GM18907 (cell line): ENCODE results near the gene SYT1.

Source experiments
- ATAC-seq: cut with Tn5 transposase; IDR thresholded peaks from one replicate; pipeline ENCODE4 v1.9.1; 2021; ENCODE audit warnings: mild to moderate bottlenecking, moderate library complexity; ENCODE audit not compliant: unreplicated experiment

SYT1 gene

GRCh38 chr12:78888568-78888967 is 24.0 kb downstream of the SYT1 start:
- peak; percentile 94 for ATAC-seq

DNA sequence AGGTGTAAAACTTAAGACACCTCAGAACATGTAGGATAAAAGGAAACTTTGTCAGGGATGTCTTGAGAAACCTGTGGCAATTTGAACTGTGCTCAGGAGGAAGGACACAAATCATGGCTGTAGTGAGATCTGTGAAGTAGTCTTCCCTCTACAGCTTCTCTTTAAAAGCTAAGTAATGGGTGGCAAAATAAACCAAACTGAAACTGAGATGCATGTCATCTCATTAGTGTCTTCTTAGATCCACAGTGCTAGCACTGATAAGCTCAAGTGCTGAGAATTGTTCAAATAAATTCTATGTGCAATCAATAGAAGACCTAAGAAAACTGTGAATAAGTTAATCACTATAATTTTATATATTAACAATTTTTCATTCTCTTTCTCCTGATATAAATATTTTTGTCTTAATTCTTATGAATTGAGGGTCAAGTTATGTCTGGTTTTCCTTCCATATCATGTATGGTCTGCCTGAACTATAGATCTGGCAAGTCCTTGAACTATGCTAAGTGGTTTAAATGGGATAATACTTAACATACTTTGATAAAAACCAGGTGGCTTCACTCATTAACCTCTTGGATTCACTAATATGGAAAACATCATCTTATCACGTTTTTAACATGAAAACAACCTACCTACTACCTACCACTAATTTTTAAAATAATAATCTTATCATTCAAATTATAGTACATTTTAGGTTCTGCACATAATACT is 27.2 kb downstream of the SYT1 start:
- no peak for ATAC-seq

DNA sequence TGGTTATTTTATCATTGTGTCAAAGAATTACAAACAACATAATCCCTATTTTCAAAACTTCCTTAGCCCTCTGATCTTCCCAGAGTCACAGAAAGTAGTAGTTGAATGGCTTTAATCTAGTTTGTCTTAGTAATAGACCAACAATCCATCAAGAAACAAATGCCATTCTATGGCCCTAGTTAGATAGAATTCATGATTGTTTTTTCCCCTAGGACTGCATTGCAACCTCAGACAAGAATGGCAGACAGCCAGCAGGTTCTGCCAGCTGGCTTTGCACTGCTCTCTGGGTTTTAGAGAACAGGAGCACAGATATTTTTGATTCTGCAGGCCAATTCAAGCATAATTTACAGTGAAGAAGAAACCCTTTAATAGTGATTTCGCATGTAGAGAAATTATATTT is 33.8 kb downstream of the SYT1 start:
- ATAC-seq, result no peak

DNA sequence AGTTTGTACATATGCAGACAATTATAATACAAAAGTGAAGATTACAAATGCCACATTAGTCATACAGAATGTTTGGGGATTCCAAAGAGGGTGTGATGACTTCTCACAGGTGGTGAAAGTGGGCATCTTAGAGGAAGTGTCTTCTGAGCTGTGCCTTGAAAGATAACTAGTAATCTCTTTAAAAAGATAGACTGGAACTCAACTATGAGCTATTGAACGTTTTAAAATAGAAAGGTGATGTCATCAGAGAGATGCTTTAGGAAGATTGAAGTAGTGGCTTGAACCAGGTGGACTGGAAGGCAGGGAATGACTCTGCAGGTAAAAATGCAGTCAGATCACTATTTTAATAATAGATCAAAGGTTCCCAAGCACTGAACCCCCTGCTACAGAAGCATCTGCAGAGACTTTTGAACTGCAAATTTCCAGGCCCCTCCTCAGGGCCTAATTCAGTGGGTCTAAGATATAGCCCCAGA is 50.3 kb downstream of the SYT1 start:
- no peak for ATAC-seq

DNA sequence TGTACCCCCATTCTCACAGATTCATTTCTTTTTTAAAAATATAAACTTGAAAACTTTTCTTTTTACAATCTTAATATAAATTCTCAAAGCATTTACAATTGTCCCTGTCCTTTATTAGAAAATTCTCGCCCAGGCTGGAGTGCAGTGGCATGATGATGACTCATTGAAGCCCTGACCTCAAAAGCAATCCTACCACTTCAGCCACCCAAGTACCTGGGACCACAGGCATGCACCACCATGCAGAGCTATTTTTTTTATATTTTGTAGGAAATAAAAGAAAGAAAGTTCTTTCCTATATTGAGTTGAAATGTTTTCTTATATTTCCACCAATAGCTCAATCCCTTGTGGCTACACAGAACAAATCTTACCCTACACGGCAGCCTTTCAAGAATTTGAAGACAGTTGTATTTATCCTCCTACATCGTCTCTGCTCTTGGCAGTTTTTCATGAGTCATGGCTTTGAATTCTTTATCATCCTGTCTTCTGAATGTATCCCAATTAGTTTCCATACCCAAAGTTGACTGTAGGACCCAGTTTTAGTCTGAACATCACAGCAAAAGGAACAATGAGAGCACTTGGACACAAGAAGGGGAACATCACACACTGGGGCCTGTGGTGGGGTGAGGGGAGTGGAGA is 52.4 kb downstream of the SYT1 start:
- no peak for ATAC-seq

- ATAC-seq, result no peak
Observed at GRCh38 chr12:78917513-78917912, 52.9 kb downstream of the SYT1 start.

DNA sequence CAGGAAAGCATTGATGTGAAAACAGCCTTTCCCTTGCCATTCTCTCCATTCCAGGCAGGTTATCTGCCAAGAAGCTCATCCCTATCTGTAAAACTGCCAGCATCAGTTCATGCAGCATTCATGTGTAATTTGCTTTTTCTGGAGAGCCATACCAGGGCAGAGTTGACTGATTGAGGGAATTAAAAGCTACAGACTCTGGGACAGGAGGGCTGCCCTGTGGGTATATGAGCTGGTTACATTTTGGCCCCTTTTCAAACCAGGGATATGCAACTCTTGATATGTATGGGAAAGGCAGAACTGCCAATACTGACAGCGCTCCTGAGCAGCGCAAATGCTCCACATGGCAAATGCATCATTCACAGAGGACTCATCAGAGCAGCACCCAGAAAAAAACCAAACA is 53.7 kb downstream of the SYT1 start:
- ATAC-seq, result no peak

- ATAC-seq, result no peak
Observed at GRCh38 chr12:78928200-78929074, 63.9 kb downstream of the SYT1 start.

- ATAC-seq, result no peak
Observed at GRCh38 chr12:78929075-78929418, 64.5 kb downstream of the SYT1 start.

DNA sequence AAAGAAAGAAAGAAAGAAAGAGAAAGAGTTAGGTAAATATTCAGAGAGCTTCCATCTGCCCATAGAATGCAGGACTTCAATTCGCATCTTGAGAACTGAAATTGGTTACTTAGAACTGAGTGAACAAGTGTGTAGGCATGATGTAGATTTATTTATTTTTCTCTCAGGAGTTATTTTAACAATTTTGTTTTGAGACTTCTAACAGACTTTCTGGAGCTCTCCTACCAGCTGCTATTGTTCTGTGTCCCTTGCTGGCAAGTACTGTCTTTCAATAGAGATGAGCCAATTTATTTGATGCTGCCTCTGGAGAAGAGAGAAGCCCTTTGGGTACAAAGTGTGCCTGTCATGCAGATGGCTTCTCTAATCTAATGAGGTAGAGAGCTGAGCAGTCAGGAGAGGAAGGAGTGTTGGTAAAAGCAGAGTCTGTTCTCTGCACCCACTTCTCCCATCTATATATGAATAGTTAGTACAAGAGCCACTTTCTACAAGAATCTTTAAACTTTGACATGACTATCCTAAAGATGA is 67.0 kb downstream of the SYT1 start:
- ATAC-seq, result no peak

DNA sequence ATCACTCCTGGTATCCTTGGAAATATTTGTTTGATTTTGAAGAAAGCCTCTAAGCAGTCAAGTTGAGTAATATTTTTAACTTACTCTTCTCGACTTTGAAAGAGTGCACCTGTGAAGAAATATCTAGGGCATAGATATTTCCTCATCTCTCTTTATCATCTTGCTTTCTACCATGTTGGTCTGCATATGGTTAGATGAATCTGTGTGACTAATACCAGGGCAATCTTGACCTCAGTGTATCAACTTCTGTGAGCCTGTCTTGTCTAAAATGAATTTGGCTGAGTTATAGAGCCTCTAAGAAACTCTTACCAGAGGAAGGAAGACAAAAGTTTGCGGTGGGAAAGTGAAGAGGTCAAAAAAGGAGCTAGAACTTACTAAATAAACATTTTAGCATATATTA is 68.4 kb downstream of the SYT1 start:
- no peak for ATAC-seq

DNA sequence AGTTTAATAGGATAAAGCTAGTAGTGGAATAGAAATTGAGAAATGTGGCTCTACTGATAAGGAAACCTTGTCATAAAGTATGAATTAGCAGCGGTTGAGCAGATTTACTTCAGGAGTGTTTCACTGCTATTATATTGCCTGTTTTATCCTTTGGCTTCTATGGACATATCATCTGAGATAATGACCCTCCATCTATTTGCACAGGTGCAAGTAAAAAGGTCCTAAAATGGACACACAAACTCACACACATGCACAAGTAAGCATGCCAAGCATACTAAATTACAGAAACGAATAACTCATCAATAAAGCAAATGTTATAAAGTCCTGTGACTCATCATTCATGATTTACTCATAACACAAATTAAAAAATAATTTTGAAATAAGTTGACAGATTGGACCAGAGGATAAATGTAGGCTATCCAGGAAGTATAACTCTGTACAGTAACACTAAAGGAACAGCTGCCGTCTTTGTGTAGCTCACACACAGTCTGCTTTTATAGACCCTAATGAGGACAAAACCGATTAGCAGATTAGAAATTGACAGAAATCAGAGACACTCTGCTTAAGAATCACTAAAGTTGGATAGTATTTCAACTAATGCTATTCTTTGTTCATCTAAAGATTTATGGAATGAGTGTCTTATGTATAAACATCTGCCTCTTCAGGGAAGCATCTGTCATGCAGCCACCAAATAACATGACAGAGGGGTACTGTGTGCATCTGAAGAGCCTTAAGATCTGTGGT is 73.9 kb downstream of the SYT1 start:
- no peak for ATAC-seq

- ATAC-seq, result no peak
Observed at GRCh38 chr12:78949532-78949931, 85.0 kb downstream of the SYT1 start.

GRCh38 chr12:78951803-78952551 is 87.4 kb downstream of the SYT1 start:
- no peak for ATAC-seq

GRCh38 chr12:78952552-78952929 is 88.0 kb downstream of the SYT1 start:
- no peak for ATAC-seq

DNA sequence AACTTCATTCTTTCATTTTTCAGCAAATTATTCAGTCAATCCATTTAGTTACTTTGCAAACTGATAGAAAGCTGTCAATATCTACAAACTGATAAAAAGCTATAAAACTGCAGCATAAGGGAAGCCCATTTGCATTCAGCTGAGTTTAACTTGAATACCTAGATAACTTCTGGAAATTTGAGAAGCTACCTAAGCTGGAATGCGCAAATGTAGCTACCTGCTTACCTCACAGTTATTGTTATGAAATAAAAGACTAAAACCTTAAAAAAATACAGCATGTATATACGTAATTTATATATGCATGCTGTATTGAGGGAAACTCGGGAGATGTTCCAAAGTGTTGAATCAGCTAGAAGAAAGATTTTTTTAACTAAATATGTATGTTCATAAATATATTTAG is 94.4 kb downstream of the SYT1 start:
- ATAC-seq, result no peak

GRCh38 chr12:78959556-78959955 is 95.0 kb downstream of the SYT1 start:
- ATAC-seq, result no peak

DNA sequence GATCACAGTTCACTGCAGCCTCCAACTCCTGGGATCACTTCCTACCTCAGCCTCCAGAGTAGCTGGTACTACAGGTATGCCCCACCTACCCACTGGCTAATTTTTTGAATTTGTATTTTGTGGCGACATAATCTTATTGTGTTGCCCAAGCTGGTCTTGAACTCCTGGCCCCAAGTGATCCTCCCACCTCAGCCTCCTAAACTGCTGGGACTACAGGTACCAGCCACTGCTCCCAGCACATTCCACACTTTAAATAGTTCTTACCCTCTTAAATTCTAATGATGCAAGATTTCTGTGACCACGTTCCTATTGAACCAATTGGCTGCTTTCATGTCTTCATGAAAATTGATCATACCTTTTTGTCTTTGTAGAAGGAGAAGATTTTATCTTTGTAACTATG is 96.6 kb downstream of the SYT1 start:
- ATAC-seq, result no peak

GRCh38 chr12:78963439-78964227 is 99.1 kb downstream of the SYT1 start:
- no peak for ATAC-seq
